Ishikawa (cell line): Measurements from ENCODE around the gene PEX1.
"Not testable (repeated sequence)": the region's sequence is repeated elsewhere in the genome, so short reads cannot be mapped to it uniquely, and the experiment has no call there.

Source experiments
- CEBPB ChIP-seq: IDR thresholded peaks from 2 replicates; pipeline ENCODE4 v1.6.1; 2012
- CREB1 ChIP-seq: IDR thresholded peaks from 2 replicates; pipeline ENCODE4 v1.6.1; 2012; ENCODE audit warnings: low read depth
- EGR1 ChIP-seq: IDR thresholded peaks from 2 replicates; pipeline ENCODE4 v1.6.1; 2012
- EP300 ChIP-seq: IDR thresholded peaks from 2 replicates; pipeline ENCODE4 v1.6.1; 2012; ENCODE audit warnings: borderline replicate concordance
- FOXM1 ChIP-seq: IDR thresholded peaks from 2 replicates; pipeline ENCODE4 v1.6.1; 2012; ENCODE audit warnings: low read depth, borderline replicate concordance
- NFIC ChIP-seq: IDR thresholded peaks from 2 replicates; pipeline ENCODE4 v1.6.1; 2012
- RAD21 ChIP-seq: IDR thresholded peaks from 2 replicates; pipeline ENCODE4 v1.6.1; 2012; ENCODE audit warnings: low read depth
- TAF1 ChIP-seq: IDR thresholded peaks from 2 replicates; pipeline ENCODE4 v1.6.1; 2012; ENCODE audit warnings: low read depth, mild to moderate bottlenecking
- TCF12 ChIP-seq: IDR thresholded peaks from 2 replicates; pipeline ENCODE4 v1.6.1; 2012; ENCODE audit warnings: low read depth
- TEAD4 ChIP-seq: IDR thresholded peaks from 2 replicates; pipeline ENCODE4 v1.6.1; 2012
- YY1 ChIP-seq: IDR thresholded peaks from 2 replicates; pipeline ENCODE4 v1.6.1; 2012; ENCODE audit warnings: low read depth
- ZBTB7A ChIP-seq: IDR thresholded peaks from 2 replicates; pipeline ENCODE4 v1.6.1; 2012; ENCODE audit warnings: low read depth
- TF ChIP-seq, protein P1 (sequence below): IDR thresholded peaks from 2 replicates; pipeline ENCODE4 v1.6.1; 2012
- TF ChIP-seq, protein P2 (sequence below): IDR thresholded peaks from 2 replicates; pipeline ENCODE4 v1.6.1; 2012
- TF ChIP-seq, protein P3 (sequence below): IDR thresholded peaks from 2 replicates; pipeline ENCODE4 v1.6.1; 2012; ENCODE audit warnings: low read depth, mild to moderate bottlenecking

Gene PEX1

DNA sequence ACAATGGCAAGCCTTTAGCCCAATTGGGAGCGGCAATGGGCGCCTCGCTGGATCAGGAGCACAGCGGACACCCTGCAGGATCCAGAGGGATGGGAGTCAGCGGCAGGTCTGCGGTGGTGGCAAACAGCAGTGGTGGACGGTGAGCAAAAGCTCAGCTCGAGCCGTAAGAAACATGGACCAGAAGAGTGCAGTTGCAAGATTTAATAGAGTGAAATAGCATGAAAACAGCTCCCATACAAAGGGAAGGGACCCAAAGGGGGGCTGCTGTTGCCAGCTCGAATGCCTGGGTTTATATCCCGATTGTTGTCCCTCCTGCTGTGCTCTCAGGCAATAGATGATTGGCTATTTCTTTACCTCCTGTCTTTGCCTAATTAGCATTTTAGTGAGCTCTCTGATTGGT lies 50.6 kb downstream of the PEX1 start, which contains the start of gene ERVW-1:
Gene ERVW-1, minus strand, starts transcription at position 266 of the 400 bp plus-strand sequence. CDS start 7,565 bp downstream, outside the sequence.
- TF ChIP-seq, protein P1, sequence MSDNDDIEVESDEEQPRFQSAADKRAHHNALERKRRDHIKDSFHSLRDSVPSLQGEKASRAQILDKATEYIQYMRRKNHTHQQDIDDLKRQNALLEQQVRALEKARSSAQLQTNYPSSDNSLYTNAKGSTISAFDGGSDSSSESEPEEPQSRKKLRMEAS, result not testable (repeated sequence)
- TF ChIP-seq EP300, result not testable (repeated sequence)
- TF ChIP-seq, protein P2, sequence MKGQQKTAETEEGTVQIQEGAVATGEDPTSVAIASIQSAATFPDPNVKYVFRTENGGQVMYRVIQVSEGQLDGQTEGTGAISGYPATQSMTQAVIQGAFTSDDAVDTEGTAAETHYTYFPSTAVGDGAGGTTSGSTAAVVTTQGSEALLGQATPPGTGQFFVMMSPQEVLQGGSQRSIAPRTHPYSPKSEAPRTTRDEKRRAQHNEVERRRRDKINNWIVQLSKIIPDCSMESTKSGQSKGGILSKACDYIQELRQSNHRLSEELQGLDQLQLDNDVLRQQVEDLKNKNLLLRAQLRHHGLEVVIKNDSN, result not testable (repeated sequence)

DNA sequence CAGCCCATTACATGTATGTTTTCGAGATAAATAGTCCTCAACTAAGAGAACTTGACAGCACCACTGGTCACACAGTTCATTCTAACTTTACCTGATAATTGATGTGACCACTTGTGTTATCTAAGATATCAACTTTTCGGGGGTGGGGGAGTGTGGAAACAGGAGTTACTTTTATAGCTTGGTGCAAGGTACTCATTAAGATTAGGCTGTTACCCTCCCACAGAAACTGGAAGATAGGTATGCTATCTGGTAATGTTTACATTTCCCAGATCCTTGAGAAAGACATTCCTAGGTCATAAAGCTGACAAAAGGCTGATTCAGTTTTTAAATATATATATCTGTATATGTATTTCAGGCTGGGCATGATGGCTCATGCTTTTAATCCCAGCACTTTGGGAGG lies 61.6 kb downstream of the PEX1 start:
- TF ChIP-seq, protein P1, result no peak
- TF ChIP-seq FOXM1, result no peak
- TF ChIP-seq, protein P3, sequence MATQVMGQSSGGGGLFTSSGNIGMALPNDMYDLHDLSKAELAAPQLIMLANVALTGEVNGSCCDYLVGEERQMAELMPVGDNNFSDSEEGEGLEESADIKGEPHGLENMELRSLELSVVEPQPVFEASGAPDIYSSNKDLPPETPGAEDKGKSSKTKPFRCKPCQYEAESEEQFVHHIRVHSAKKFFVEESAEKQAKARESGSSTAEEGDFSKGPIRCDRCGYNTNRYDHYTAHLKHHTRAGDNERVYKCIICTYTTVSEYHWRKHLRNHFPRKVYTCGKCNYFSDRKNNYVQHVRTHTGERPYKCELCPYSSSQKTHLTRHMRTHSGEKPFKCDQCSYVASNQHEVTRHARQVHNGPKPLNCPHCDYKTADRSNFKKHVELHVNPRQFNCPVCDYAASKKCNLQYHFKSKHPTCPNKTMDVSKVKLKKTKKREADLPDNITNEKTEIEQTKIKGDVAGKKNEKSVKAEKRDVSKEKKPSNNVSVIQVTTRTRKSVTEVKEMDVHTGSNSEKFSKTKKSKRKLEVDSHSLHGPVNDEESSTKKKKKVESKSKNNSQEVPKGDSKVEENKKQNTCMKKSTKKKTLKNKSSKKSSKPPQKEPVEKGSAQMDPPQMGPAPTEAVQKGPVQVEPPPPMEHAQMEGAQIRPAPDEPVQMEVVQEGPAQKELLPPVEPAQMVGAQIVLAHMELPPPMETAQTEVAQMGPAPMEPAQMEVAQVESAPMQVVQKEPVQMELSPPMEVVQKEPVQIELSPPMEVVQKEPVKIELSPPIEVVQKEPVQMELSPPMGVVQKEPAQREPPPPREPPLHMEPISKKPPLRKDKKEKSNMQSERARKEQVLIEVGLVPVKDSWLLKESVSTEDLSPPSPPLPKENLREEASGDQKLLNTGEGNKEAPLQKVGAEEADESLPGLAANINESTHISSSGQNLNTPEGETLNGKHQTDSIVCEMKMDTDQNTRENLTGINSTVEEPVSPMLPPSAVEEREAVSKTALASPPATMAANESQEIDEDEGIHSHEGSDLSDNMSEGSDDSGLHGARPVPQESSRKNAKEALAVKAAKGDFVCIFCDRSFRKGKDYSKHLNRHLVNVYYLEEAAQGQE, result no peak
- no peak for TF ChIP-seq YY1
- no peak for TF ChIP-seq CREB1
- TF ChIP-seq RAD21, result no peak
- no peak for TF ChIP-seq NFIC
- TF ChIP-seq, protein P2, result no peak
- TF ChIP-seq ZBTB7A, result no peak
- TF ChIP-seq CEBPB, result no peak
- TF ChIP-seq EGR1, result no peak
- TF ChIP-seq EP300, result no peak
- TF ChIP-seq TEAD4, result no peak
- no peak for TF ChIP-seq TAF1

DNA sequence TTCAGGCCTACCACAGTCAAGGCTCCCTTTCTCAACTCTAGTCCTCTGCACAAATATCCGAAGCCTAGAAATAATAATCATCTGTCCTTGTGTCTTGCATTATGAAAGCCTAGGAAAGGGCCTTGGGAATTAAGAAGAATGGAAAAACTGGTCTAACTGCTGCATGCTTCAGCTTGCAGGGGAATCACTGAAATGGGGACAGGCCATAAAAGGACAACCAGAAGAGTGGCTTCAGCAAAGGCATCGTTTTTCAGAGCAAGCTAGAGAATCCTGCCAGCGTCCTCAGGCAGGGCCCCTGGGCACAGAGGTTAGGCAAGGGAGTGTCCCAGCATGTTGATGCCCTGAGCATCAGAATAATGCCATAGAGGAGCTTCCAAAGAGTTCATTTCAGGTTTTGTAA lies 63.8 kb downstream of the PEX1 start:
- no peak for TF ChIP-seq TAF1
- no peak for TF ChIP-seq NFIC
- no peak for TF ChIP-seq YY1
- no peak for TF ChIP-seq FOXM1
- no peak for TF ChIP-seq TEAD4
- TF ChIP-seq, protein P1, result no peak
- no peak for TF ChIP-seq RAD21
- TF ChIP-seq CREB1, result no peak
- no peak for TF ChIP-seq EGR1
- TF ChIP-seq EP300, result no peak
- TF ChIP-seq CEBPB, result no peak
- TF ChIP-seq, protein P3, result no peak
- no peak for TF ChIP-seq TCF12
- TF ChIP-seq, protein P2, result no peak
- TF ChIP-seq ZBTB7A, result no peak

DNA sequence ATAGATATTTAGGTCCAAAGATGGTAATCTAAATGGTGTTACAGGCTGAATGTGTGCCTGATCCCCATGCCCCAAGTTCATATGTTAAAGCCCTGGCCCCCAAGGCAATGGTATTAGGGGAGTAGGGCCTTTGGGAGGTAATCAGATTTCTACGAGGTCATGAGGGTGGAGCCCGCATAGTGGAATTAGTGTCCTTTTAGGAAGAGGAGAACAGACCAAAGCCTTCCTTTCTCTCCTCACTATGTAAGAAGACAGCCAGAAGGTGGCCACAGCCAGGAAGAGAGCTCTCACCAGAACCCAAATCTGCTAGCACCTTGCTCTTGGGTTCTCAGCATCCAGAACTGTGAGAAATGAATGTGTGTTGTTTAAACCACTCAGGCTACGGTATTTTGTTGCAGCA lies 65.8 kb downstream of the PEX1 start:
- TF ChIP-seq EGR1 (no peak), EP300 (no peak), TCF12 (no peak), FOXM1 (no peak), NFIC (no peak)

DNA sequence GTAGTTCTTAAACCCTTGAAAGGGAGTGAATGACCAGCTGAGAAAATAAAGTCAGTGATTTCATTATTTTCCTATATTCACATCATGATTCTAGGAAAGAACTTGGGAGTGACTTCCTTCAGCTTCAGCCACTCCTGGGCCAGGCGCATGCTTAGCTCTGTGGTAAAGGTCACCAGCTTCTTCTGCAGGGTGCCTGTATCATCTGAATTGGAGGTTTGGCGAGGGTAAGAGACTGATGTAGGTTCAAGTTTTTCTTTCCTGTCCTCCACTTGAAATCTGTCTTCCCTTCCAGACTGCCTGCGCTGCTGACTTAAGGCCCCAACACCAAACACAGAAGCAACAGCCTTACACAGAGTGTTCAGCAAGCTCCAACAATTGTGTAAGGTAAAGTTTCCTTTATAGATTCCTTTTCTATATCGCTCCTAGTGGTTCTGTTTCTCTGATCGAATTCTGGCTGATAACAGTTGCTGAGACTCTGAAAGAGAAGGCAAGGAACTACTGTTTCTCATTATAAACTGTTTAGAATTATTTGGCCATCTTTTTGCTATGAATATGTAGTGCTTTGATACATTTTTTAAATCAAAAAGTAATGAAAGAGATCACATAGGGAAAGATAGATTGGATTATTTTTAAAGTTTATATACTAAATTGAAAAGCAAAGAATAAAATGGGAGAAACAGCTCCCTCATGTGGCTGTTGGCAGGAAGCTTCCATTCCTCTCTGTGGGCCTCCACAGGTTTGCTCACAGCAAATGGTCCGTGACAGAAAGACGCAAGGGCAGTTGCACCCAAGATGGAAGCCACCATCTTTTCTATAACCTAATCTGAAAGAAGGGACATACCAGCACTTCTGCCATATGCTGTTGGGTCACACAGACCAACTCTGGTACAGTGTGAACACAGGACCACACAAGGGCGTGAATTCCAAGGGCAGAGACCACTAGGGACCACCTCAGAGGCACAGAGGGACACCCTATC lies 67.0 kb downstream of the PEX1 start:
- TF ChIP-seq RAD21 (peak; percentile 56; the same call in 1 of the 2 replicates), TAF1 (no peak), TEAD4 (no peak), EP300 (no peak), TCF12 (no peak), YY1 (peak; percentile 69)
- TF ChIP-seq, protein P1, result no peak
- TF ChIP-seq, protein P3, result no peak
